ENCODE results near the gene C10orf71.

Gene C10orf71

DNA sequence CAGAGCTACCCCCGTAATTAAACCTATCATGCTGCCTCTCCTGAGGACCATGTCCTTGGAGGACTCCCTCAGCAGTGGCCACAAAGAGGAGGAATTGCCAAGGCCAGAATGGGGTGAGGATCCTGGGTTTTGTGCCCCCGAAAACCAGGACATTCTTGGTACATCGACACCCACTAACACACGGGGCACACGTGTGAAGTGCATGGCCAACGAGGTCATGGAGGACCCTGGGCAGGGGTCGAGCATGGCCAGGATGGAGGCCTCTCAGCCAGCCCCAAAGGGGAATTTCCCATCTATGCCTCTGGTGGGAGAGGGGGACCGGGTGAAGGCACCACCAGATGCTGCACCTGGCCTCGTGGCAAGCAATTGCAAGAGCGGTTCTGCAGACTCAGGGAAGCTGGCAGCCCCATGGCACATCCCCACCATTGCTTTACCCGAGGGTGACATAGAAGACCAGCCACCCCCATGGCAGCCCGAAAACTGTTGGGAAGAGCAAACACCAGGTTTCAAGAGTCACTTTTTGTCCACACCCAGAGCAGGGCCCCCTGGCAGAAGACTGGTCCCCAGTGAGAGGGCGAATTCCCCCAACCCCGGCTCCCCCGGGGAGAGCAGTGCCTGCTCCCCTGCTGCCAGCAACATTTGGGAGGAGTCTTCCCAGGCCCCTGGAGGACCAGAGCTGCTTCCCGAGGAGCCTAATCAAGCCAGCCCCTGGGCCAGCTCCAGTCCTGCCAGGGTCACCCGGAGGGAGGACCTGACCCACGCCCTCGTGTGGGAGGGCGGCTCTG is 26.4 kb downstream of the C10orf71 start:
- ATAC-seq, result no peak
- TF ChIP-seq ARNTL (CRISPR knock-in tag; IDR thresholded peaks at IDR 0.05; ENCODE audit: borderline replicate concordance, low read depth) (no peak), ESRRG (CRISPR knock-in tag; IDR thresholded peaks at IDR 0.05) (no peak), ZC3H10 (CRISPR knock-in tag; IDR thresholded peaks at IDR 0.05) (no peak), RARB (CRISPR knock-in tag; IDR thresholded peaks at IDR 0.05) (no peak), PPARA (CRISPR knock-in tag; IDR thresholded peaks at IDR 0.05; ENCODE audit: borderline replicate concordance) (no peak), SNAI2 (CRISPR knock-in tag; IDR thresholded peaks at IDR 0.05) (no peak), ISL1 (CRISPR knock-in tag; IDR thresholded peaks at IDR 0.05) (no peak), PATZ1 (CRISPR knock-in tag; IDR thresholded peaks at IDR 0.05; ENCODE audit: borderline replicate concordance) (no peak), TCF4 (CRISPR knock-in tag; IDR thresholded peaks at IDR 0.05; ENCODE audit: borderline replicate concordance) (no peak), BACH2 (CRISPR knock-in tag; IDR thresholded peaks at IDR 0.05; ENCODE audit: borderline replicate concordance) (no peak)
- TF ChIP-seq, protein P1, sequence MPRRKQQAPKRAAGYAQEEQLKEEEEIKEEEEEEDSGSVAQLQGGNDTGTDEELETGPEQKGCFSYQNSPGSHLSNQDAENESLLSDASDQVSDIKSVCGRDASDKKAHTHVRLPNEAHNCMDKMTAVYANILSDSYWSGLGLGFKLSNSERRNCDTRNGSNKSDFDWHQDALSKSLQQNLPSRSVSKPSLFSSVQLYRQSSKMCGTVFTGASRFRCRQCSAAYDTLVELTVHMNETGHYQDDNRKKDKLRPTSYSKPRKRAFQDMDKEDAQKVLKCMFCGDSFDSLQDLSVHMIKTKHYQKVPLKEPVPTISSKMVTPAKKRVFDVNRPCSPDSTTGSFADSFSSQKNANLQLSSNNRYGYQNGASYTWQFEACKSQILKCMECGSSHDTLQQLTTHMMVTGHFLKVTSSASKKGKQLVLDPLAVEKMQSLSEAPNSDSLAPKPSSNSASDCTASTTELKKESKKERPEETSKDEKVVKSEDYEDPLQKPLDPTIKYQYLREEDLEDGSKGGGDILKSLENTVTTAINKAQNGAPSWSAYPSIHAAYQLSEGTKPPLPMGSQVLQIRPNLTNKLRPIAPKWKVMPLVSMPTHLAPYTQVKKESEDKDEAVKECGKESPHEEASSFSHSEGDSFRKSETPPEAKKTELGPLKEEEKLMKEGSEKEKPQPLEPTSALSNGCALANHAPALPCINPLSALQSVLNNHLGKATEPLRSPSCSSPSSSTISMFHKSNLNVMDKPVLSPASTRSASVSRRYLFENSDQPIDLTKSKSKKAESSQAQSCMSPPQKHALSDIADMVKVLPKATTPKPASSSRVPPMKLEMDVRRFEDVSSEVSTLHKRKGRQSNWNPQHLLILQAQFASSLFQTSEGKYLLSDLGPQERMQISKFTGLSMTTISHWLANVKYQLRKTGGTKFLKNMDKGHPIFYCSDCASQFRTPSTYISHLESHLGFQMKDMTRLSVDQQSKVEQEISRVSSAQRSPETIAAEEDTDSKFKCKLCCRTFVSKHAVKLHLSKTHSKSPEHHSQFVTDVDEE (CRISPR knock-in tag; IDR thresholded peaks at IDR 0.05), result no peak

DNA sequence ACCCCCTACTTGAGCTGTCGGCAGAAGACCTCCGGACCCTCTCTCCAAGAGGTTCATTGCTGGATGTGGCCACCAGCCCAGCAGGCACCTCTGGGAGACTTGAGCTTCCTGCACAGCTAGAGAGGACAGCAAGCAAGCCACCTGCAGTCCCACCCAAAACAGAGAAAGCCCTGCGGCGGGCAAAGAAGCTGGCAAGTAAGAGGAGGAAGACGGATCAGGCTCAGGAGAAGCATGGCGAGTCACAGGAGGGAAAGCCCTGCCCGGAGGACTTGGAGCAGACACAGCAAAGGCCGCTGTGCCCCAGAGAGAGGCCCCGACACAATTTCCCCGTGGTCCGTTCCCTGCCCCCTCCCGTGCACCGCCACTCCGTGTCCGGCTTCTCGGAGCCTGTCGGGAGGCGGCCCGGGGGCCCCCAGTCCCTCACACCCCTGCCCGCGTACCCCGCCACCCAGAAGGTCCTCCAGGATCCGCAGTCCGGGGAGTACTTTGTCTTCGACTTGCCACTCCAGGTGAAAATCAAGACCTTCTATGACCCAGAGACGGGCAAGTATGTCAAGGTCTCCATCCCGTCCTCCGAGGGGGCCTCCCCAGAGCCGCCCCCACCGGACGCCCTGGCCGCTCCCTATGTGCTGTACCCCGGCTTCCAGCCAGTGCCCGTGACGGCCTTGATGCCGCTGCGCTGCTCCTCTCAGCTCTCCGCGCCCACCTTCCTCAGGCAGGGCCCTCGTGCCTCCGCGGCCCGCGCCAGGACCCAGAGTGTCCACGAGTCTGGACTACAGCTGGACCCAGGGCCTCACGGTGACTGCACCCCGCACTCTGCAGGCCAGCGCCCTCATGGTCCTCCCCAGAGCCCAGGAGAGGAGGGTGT is 27.2 kb downstream of the C10orf71 start:
- no peak for ATAC-seq
- no peak for TF ChIP-seq CSDC2 (CRISPR knock-in tag; IDR thresholded peaks at IDR 0.05)
- no peak for TF ChIP-seq ARNTL (CRISPR knock-in tag; IDR thresholded peaks at IDR 0.05; ENCODE audit: borderline replicate concordance, low read depth)
- TF ChIP-seq PATZ1 (CRISPR knock-in tag; IDR thresholded peaks at IDR 0.05; ENCODE audit: borderline replicate concordance), result no peak
- TF ChIP-seq TCF4 (CRISPR knock-in tag; IDR thresholded peaks at IDR 0.05; ENCODE audit: borderline replicate concordance), result no peak
- no peak for TF ChIP-seq ZNF70 (CRISPR knock-in tag; IDR thresholded peaks at IDR 0.05)
- TF ChIP-seq GLIS3 (CRISPR knock-in tag; IDR thresholded peaks at IDR 0.05), result no peak
- TF ChIP-seq POU6F1 (CRISPR knock-in tag; IDR thresholded peaks at IDR 0.05; ENCODE audit: borderline replicate concordance, low read depth), result no peak
- no peak for TF ChIP-seq ZNF565 (CRISPR knock-in tag; conservative IDR thresholded peaks at IDR 0.05; ENCODE audit: low read depth)
- TF ChIP-seq RARB (CRISPR knock-in tag; IDR thresholded peaks at IDR 0.05), result no peak
- TF ChIP-seq BACH2 (CRISPR knock-in tag; IDR thresholded peaks at IDR 0.05; ENCODE audit: borderline replicate concordance), result no peak
- TF ChIP-seq ZFP3 (CRISPR knock-in tag; IDR thresholded peaks at IDR 0.05), result no peak
- TF ChIP-seq, protein P2, sequence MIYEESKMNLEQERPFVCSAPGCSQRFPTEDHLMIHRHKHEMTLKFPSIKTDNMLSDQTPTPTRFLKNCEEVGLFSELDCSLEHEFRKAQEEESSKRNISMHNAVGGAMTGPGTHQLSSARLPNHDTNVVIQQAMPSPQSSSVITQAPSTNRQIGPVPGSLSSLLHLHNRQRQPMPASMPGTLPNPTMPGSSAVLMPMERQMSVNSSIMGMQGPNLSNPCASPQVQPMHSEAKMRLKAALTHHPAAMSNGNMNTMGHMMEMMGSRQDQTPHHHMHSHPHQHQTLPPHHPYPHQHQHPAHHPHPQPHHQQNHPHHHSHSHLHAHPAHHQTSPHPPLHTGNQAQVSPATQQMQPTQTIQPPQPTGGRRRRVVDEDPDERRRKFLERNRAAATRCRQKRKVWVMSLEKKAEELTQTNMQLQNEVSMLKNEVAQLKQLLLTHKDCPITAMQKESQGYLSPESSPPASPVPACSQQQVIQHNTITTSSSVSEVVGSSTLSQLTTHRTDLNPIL (CRISPR knock-in tag; IDR thresholded peaks at IDR 0.05; ENCODE audit: low read depth), result no peak

Measured in SK-N-SH treated with all-trans-retinoic acid at 6 μM for 48 hours (cell line).